NCI-H524 treated with DMSO at 0.1 percent for 48 hours (cell line): Measurements from ENCODE around the gene PAX5.

Experiments
- DNase-seq: peaks from one replicate; lab custom pipeline; 2025; lab: John Stamatoyannopoulos, UW

The PAX5 gene

GRCh38 chr9:36858805-36859375 is 175.2 kb downstream of the PAX5 start:
- no peak for DNase-seq

GRCh38 chr9:36855448-36856315 is 178.4 kb downstream of the PAX5 start:
- DNase-seq: no peak

- no peak for DNase-seq
These were observed 179.3 kb downstream of the PAX5 start for GRCh38 chr9:36854751-36855150.

DNA sequence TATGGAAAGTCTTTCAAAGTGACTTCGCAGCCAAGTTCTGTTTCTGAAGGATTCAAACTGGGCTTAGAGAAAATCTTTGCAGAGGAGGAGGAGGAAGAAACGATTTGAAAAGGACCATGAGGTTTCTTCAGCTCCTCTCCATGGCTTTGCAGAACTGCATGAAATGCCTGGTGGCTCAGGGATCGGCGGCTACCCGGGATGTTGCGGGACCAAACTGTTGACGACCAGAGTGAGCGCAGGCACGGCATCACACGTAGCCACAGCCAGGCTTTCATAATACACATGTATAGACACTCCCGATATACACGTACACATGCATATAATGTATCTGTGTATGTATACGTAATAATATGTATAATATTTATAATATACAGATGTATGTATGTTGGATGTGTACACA is 180.0 kb downstream of the PAX5 start:
- no peak for DNase-seq

- DNase-seq: no peak
These were observed 180.8 kb downstream of the PAX5 start for GRCh38 chr9:36853233-36853632.

GRCh38 chr9:36849943-36850342 is 184.1 kb downstream of the PAX5 start:
- no peak for DNase-seq

- no peak for DNase-seq
These were observed 185.1 kb downstream of the PAX5 start for GRCh38 chr9:36848946-36849345.

DNA sequence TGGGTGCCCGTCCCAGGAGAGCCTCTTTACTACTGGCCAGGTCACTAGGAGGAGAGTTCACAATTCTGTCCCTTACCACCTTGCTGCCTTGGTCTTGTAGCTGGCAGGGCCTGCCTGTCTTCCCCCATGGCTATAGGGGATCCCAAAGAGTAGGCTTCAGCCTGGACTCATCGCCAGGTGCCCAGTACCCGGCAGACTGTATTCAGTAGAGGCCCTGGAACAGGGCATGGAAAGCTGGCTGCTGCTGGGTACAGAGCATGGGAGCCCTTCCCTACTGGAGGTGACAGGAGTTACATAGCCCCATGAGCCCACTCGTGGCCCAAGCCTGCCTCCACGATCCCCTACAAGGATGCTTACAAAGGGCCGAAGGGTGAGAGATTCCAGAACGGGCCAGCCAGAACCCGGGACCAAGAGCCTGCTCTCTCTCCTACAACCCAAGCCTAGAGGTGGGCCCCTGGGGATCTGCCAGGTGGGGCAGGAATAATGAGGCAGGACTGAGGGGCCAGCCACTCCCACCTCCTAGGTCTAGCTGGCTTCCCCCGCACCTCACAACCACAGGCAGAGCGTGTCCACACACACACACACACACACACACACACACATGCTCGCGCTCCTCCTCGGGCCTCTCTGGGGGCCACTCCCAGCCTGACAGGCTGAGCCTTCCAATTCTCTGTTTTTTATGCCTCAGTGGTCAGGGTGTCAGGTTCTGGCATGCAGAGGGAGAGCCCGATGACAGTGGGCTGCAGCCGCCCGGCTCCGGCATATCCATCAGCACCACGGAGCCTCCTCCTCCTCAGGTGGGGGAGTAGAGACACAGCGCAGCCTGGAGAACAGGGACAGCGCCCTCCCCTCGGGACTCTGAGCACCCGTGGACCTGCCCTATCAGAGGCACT is 186.0 kb downstream of the PAX5 start:
- no peak for DNase-seq

DNA sequence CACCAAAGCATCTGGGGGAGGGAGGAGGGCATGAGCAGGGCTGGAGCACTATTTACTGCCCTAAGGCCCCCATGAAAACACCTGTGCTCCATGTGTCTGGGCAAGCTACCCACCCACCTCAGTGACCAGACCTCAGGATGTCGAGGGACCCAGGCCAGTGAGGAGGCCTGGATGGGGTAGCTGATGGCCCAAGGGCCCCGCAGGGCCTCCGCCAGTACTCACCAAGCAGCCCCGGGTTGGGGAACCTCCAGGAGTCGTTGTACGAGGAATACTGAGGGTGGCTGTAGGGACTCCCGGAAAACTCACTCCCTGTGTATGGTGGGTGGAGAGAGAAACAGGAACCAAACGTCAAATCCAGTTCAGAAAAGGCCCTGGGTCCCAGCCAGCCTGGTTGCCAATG is 187.4 kb downstream of the PAX5 start:
- no peak for DNase-seq

DNA sequence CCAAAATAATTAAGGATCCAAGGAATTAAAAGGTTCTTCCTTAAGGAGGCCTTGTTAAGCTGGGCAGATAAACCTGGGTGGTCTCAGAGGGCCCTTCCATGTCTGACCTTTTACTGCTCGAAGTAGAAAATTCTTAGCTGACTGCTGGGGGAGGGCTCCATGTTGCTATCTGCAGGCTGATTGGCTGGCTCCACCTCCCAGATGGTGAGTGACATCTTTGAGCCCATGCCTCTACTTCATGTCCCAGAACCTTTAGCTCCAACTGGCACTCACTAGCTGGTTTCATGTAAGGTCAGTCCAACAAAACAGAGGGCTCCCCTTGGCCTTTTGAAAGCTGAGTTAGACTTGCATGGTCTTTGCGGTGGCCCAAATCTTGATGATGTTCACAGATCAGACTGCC is 188.2 kb downstream of the PAX5 start:
- no peak for DNase-seq

DNA sequence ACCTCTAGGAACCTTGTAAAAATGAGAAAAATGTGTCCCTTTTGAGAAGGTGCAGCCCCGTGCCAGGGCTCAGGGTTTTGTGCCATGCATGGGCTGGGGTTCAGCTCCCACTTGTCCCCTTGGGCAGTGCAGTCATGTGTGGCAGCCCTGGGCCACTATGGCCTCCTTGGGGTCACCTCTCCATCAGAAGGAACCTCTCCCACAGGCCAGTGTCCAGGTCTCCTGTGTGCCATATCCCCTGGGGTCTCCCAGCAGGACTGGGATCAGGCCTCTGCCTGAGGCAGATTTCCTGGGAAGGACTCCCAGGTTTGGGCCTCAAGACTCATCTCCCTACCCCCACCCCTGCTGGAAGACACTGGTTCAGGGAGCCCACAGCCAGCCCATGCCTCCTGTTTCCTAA is 189.1 kb downstream of the PAX5 start:
- DNase-seq: no peak

DNA sequence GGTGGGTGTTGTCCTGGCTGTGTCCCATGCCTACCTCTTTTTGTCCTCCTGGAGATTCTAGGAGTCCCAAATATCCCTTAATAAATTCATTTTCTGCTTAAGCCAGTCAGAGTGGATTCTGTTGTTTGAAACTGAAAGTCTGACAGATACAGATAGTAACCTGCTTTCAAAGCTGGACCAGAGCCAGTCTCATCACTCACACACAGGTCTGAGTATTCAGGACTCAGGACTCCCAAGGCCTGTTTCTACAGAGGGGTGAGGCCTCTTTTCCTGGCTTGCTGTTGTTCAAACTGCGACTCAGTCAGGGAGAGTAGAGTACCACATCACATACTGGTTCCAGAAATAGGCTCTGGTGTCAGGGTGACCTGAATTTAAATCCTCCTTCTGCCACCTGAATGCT is 190.1 kb downstream of the PAX5 start:
- no peak for DNase-seq

- DNase-seq: no peak
These were observed 191.2 kb downstream of the PAX5 start for GRCh38 chr9:36842560-36843530.

DNA sequence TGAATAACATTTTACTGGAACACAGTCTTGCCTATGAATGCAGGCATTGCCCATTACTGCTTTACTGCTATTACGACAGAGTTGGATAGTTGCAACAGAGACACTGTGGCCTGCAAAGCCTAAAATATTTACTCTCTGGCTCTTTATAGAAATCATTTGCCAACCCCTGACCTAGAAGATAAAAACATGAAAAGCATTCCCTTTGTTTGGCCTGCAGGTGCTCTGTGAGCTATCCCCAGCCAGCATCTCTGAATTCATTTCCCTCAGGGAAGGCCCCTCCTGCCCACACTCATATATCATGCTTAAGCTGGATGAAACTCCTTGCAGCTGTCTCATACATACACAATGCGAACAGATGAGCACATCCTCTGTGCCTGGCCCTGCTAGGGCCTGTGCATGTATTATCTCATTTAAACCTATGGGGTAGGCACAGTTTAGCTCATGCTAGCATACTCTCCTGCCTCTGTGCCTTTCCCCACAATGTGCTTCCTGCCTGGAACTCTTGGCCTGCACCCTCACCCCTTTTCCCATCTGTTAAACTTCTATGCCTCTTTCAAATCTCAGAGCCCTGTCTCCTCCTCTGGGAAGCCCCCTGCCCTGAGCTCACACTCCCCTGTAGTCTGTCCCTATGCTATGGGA is 193.1 kb downstream of the PAX5 start:
- no peak for DNase-seq

DNA sequence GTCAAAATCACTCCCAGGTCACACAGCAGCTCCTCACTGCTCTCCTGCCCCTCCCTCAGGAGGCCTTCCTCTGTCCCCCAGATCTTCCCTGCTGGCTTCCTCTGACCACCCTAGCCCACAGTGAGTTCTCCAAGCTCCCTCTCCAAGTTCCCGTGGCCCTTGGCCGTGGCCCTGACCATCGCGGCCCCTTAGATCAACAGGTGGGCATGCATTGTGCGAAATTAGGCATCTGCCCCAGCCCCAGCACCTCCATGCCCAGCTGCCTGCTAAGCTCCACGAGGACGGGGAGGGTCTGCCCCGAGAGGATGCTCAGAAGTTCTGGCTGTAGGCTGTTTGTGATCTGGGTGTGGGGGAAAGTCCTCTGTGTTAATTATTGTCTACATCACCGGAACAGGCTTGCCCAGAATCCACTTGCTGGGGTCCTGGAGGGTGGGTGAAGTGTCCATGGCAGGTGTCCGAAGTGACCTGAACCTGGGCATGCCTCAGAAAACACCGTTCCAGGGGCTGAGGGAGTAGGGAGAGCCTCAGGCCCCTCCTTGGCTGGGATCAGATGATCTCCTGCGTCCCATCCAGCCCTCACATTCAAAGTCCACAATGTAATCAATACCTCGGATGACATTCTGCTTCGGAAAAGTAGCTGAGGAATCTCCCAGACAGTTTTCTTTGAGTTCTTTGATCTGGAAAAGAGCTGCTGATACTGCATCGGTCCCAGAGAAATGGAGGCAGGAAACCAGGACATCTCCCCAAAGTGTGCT is 194.8 kb downstream of the PAX5 start:
- DNase-seq: no peak

GRCh38 chr9:36837431-36838405 is 196.3 kb downstream of the PAX5 start:
- DNase-seq: no peak

DNA sequence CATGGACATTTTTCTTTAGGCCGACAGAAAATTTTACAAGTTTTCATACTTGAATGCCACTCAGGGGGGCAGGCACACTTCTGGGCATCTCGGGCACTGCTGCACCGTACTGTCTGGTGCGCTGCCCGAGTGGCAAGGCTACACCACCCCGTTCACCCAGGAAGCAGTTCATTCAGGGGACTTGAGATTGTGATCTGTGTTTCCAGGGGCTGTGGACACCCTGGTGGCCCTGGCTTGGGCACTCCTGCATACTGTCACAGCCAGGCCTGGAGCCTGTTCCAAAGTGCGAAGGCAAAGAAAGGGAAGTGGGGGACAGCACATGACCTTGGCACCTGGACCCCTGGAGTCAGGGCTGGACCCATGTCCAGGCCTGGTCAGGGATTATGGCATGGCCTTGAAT is 197.6 kb downstream of the PAX5 start:
- no peak for DNase-seq

GRCh38 chr9:36835271-36835996 is 198.6 kb downstream of the PAX5 start:
- DNase-seq: no peak
